Nephron (organoid): Measurements from ENCODE around the gene LYSMD3.
A peak's percentile ranks its signal among the peaks of the same experiment; 100 is the strongest.

Source experiments
- H3K27ac Mint-ChIP-seq, 3 experiments: 2 replicates each; pipeline ENCODE4 v1.8.0; 2020; ENCODE audit warnings: mixed read lengths in 3 of 3, mild to moderate bottlenecking in 2 of 3, moderate library complexity in 1 of 3
- H3K27me3 Mint-ChIP-seq: 2 replicates; pipeline ENCODE4 v1.8.0; 2021; ENCODE audit warnings: low read depth, mild to moderate bottlenecking, moderate library complexity, mixed read lengths
- H3K36me3 Mint-ChIP-seq: 2 replicates; pipeline ENCODE4 v1.8.0; 2020; ENCODE audit warnings: low read depth, mixed read lengths
- H3K4me1 Mint-ChIP-seq: 2 replicates; pipeline ENCODE4 v1.8.0; 2020; ENCODE audit warnings: mixed read lengths
- H3K4me3 Mint-ChIP-seq, 3 experiments: 2 replicates each; pipeline ENCODE4 v1.8.0; 2020; ENCODE audit warnings: mild to moderate bottlenecking in 3 of 3, mixed read lengths in 3 of 3, moderate library complexity in 2 of 3
- H3K9me3 Mint-ChIP-seq: 2 replicates; pipeline ENCODE4 v1.8.0; 2020; ENCODE audit warnings: mixed read lengths
- TF ChIP-seq, protein P1 (sequence below), 3 experiments: fragments of 200-600 bp; sonication (generic); IDR thresholded peaks; one replicate each; pipeline ENCODE4 v1.5.0; 2021; ENCODE audit warnings: antibody characterized with exemption in 3 of 3; ENCODE audit not compliant: unreplicated experiment in 3 of 3

The LYSMD3 gene

DNA sequence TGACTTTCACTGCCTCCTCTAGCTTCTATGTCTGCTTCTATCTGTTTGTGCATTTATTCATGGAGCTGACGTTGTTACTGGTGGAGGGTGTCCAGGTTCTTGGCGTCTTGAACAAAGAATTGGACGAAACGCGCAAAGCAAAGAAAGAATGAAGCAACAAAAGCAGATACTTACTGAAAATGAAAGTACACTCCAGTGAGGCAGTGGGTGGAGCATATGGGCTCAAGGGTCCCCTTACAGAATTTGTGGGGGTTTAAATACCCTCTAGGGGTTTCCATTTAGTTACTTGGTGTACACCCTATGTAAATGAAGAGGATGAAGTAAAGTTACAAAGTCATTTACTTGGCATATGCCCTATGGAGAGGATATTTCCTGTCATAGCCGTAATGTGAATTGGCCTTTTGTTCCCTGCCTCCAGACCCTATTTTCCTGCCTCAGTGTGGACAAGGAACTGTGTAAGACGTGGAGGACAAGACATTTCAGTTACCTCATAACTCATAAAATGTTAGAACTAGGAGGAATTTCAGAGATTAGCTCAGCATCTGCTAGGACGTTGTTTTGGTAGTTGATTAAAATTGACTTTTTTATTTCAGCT lies 51.7 kb downstream of the LYSMD3 start:
- TF ChIP-seq, protein P1, sequence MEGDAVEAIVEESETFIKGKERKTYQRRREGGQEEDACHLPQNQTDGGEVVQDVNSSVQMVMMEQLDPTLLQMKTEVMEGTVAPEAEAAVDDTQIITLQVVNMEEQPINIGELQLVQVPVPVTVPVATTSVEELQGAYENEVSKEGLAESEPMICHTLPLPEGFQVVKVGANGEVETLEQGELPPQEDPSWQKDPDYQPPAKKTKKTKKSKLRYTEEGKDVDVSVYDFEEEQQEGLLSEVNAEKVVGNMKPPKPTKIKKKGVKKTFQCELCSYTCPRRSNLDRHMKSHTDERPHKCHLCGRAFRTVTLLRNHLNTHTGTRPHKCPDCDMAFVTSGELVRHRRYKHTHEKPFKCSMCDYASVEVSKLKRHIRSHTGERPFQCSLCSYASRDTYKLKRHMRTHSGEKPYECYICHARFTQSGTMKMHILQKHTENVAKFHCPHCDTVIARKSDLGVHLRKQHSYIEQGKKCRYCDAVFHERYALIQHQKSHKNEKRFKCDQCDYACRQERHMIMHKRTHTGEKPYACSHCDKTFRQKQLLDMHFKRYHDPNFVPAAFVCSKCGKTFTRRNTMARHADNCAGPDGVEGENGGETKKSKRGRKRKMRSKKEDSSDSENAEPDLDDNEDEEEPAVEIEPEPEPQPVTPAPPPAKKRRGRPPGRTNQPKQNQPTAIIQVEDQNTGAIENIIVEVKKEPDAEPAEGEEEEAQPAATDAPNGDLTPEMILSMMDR (IDR thresholded peaks at IDR 0.05; ENCODE audit: unreplicated experiment in 3 of 3), result no peak
- Mint-ChIP-seq H3K27ac (no peak overlapping the region), H3K27me3 (peaks cover 5% of the 10 kb centered on the region), H3K9me3 (no peaks in the 10 kb centered on the region), H3K4me1 (peaks cover 16% of the 10 kb centered on the region), H3K4me3 (no peak overlapping the region), H3K36me3 (no peaks in the 10 kb centered on the region)

DNA sequence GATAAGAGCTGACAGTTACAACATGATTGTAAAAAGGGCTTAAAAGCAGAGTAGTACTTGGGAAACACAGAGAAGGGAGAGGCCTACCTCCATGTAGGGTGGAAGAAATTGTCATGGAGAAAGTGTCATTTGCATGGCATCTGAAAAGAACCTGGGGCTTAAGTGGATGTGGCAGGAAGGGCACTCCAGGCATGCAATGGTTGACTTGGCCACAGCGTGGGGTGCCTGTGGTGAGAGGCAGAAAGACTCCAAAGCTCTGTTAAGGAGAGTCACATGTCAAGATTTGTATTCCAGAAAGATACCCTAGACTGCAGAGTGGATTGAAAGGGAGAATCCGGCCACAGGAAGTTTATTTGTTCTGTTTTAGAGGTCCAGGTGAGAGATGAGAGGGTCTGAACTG lies 52.3 kb downstream of the LYSMD3 start:
- Mint-ChIP-seq H3K36me3 (no peaks in the 10 kb centered on the region), H3K9me3 (no peaks in the 10 kb centered on the region), H3K4me3 (no peak overlapping the region), H3K27ac (no peak overlapping the region), H3K4me1 (peaks cover 19% of the 10 kb centered on the region), H3K27me3 (peaks cover 5% of the 10 kb centered on the region)
- TF ChIP-seq, protein P1 (IDR thresholded peaks at IDR 0.05; ENCODE audit: unreplicated experiment in 3 of 3), result no peak

DNA sequence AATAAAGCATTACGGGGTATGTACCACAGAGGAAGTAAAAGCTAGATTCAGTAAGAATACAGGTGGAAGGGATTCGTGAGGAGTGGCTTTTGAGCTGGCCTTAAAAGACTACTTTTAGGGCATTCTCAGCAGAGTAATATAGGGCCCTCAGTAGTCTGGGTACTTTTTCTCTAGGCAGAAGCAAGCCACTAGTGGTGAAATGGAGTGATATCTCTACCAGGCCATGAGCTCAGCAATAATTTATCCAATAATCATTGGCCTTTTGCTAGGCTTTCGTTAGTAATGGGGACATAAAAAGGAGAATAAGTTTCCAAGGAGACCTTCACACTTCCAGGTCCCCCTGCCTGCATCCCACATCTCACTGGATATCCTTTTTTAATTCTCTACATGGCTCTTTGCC lies 53.0 kb downstream of the LYSMD3 start:
- Mint-ChIP-seq H3K36me3 (no peaks in the 10 kb centered on the region), H3K9me3 (no peaks in the 10 kb centered on the region), H3K4me3 (no peak overlapping the region), H3K4me1 (peaks cover 19% of the 10 kb centered on the region), H3K27ac (no peak overlapping the region), H3K27me3 (peaks cover 5% of the 10 kb centered on the region)
- TF ChIP-seq, protein P1 (IDR thresholded peaks at IDR 0.05; ENCODE audit: unreplicated experiment in 3 of 3), result no peak

DNA sequence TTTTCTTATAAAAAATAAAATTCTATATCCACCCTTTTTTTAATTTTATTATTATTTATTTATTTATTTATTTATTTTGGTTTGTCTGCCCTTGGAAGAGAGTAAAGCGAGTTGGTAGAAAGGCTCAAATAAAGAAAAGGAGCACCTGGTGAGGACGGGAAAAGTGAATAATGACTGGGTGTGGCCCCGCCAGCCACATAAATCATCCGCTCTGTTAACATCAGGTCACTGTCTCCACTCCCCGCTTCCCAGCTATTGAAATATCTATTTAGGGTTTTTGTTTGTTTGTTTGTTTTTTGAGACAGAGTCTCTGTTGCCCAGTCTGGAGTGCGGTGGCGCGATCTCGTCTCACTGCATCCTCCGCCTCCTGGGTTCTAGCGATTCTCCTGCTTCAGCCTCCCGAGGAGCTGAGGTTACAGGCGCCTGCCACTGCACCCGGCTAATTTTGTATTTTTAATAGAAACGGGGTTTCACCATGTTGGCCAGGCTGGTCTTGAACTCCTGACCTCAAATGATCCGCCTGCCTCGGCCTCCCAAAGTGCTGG lies 53.9 kb downstream of the LYSMD3 start:
- H3K4me1 Mint-ChIP-seq, result peaks cover 19% of the 10 kb centered on the region
- peak overlapping the region; percentile 96 to 98 (median 97) for H3K4me3 Mint-ChIP-seq
- H3K27ac Mint-ChIP-seq, result no peak overlapping the region
- TF ChIP-seq, protein P1 (IDR thresholded peaks at IDR 0.05; ENCODE audit: unreplicated experiment in 3 of 3), result no peak
- H3K9me3 Mint-ChIP-seq, result peaks cover 6% of the 10 kb centered on the region
- H3K27me3 Mint-ChIP-seq, result peaks cover 5% of the 10 kb centered on the region
- H3K36me3 Mint-ChIP-seq, result peaks cover 8% of the 10 kb centered on the region

DNA sequence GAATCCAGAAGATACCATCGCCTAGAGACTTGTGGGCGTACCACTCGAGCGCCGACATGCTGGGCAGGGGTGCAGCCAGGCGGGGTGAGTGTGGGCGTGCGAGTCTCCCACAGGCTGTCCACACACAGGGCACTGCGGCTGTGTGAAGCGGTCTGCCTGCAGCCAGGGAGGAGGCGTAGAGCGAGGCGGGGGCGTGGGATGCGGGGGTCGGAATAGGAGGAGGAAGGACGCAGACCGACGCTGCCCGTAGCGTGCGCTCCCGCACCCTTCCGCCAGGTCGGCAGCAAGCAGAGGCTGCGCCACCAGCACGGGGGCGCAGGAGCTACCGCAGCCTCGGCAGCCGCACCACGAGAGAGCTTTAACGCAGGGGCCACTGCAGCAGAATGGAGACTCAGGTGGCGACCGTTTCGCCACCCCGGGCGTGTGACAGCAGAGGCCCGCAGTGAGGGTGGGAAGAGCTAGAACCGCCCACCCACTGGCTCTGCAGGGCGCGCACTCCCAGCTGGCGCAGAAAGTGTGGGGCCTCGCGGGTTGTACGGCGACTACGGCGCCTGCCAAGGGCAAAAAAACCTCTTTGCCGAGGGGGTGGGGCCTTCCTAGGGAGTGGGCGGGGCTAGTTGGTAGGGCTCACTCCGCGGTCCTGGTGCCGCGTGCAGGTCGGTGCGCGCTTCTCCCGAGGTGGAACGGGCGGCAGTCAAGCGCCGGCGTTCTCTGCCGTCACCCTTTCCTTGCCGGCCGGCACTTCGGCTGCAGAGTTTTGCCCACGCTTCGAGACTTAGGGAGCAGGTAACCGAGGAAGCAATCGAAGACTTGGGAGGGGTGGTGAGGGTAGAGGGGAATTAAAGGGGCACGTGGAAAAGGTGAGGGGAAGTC lies 54.9 kb downstream of the LYSMD3 start, which contains the start of the genes MBLAC2 and POLR3G:
Gene MBLAC2 (minus strand): TSS at position 537 of the 873 bp plus-strand sequence. CDS start 479 bp downstream, at position 58.
Gene POLR3G (plus strand): TSS at position 630 of the 873 bp plus-strand sequence. CDS start 10,704 bp downstream, outside the sequence.
- H3K27me3 Mint-ChIP-seq, result peaks cover 5% of the 10 kb centered on the region
- peaks cover 18% of the 10 kb centered on the region for H3K36me3 Mint-ChIP-seq
- TF ChIP-seq, protein P1 (IDR thresholded peaks at IDR 0.05; ENCODE audit: unreplicated experiment in 3 of 3), result peak; percentile 69 to 71 (median 71)
- H3K27ac Mint-ChIP-seq, result peak within 1 kb of the TSS; percentile 75 to 96 (median 93)
- peak within 1 kb of the TSS; percentile 96 to 98 (median 97) for H3K4me3 Mint-ChIP-seq
- peaks cover 9% of the 10 kb centered on the region for H3K9me3 Mint-ChIP-seq
- peaks cover 19% of the 10 kb centered on the region for H3K4me1 Mint-ChIP-seq
